Activated CD4-positive, alpha-beta memory T cell treated with anti-CD3 and anti-CD28 coated beads, Interleukin-2, amount 10 ng/mL, durations not matched to agents 7 days and 5 days (primary cell): ENCODE measurements around the gene IFI30. TPM values are rescaled to one million over a fixed set of nuclear protein-coding genes. Genes with fewer than 3 reads are reported as not detected.
"Not testable (repeated sequence)": the region's sequence is repeated elsewhere in the genome, so short reads cannot be mapped to it uniquely, and the experiment has no call there.

ENCODE experiments used
- CTCF ChIA-PET: fragments of 350-600 bp; sonication (Branson Sonifier 250); formaldehyde crosslinking; loops from one replicate; lab custom pipeline; 2021; ENCODE audit warnings: antibody characterized with exemption, inconsistent platforms; lab: Charles Lee
- POLR2A ChIA-PET: fragments of 350-600 bp; sonication (Branson Sonifier 250); formaldehyde crosslinking; loops from one replicate; lab custom pipeline; 2021; ENCODE audit warnings: antibody characterized with exemption; lab: Charles Lee
- DNase-seq: peaks from one replicate; pipeline ENCODE4 v3.0.0-alpha.2; 2020
- H3K27ac Mint-ChIP-seq: one replicate; pipeline ENCODE4 v1.8.0; 2021; ENCODE audit warnings: mild to moderate bottlenecking, mixed read lengths
- H3K27me3 Mint-ChIP-seq: one replicate; pipeline ENCODE4 v1.8.0; 2021; ENCODE audit warnings: mixed read lengths
- H3K36me3 Mint-ChIP-seq: one replicate; pipeline ENCODE4 v1.8.0; 2021; ENCODE audit warnings: low read depth, mixed read lengths
- H3K4me1 Mint-ChIP-seq: one replicate; pipeline ENCODE4 v1.8.0; 2021; ENCODE audit warnings: mixed read lengths
- H3K4me3 Mint-ChIP-seq: one replicate; pipeline ENCODE4 v1.8.0; 2021; ENCODE audit warnings: mild to moderate bottlenecking, mixed read lengths
- H3K9me3 Mint-ChIP-seq: one replicate; pipeline ENCODE4 v1.8.0; 2021; ENCODE audit warnings: mixed read lengths
- total RNA-seq, 2 experiments: library from RNA; stranded (reverse); gene quantifications; one replicate each; pipeline ENCODE4 v1.2.3, GENCODE V29; 2021

Gene IFI30
- total RNA-seq, 2 experiments from 2014 or later: 48.0 to 55.6 TPM

DNA sequence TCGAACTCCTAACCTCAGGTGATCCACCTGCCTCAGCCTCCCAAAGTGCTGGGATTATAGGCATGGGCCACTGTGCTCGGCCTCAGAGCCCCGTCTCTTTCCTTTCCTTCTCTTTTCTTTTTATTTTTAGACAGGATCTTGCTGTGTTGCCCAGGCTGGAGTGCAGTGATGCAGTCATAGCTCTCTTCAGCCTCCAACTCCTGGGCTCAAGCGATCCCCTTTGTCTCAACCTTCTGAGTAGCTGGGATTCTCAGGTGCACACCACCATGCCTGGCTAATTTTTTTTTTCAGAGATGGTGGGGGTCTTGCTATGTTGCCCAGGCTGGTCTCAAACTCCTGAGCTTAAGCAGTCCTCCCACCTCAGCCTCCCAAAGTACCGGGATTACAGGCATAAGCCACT lies 36.3 kb downstream of the IFI30 start:
- DNase-seq, H3K4me1 Mint-ChIP-seq, H3K27ac Mint-ChIP-seq, POLR2A ChIA-PET, H3K4me3 Mint-ChIP-seq, H3K36me3 Mint-ChIP-seq, H3K9me3 Mint-ChIP-seq: not testable (repeated sequence)
- CTCF ChIA-PET: interaction anchor here (1.6 to 1.8 kb wide), 2 partner anchors 42 to 70 kb away, joined by 4 to 12 read pairs; no protein-coding TSS in a partner anchor
- peaks cover 12% of the 10 kb centered on the region for H3K27me3 Mint-ChIP-seq

DNA sequence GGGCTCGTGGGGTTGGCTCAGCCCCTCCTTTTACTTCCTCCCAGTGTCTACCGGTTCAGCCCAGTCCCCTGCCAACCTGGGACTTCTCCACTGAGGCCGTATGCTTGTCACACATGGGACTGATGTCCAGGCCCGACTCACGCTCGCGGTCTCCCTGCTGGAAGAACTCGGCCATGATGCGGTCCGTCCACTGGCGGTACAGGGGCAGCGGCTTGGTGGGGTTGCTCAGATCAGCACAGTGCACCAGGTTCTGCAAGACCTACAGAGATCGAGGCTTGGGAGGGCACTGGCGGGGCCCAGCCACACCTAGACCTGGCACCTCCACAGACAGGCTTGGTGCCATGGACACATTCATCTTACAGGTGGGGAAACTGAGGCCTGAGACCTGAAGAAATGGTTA lies 38.1 kb downstream of the IFI30 start:
- no peak for DNase-seq
- H3K27me3 Mint-ChIP-seq: peaks cover 12% of the 10 kb centered on the region
- ChIA-PET POLR2A (no interaction called here), CTCF (no interaction called here)
- H3K27ac Mint-ChIP-seq: no peak overlapping the region
- no peak overlapping the region for H3K4me3 Mint-ChIP-seq
- H3K9me3 Mint-ChIP-seq: no peaks in the 10 kb centered on the region
- H3K36me3 Mint-ChIP-seq: no peaks in the 10 kb centered on the region
- peaks cover 5% of the 10 kb centered on the region for H3K4me1 Mint-ChIP-seq

DNA sequence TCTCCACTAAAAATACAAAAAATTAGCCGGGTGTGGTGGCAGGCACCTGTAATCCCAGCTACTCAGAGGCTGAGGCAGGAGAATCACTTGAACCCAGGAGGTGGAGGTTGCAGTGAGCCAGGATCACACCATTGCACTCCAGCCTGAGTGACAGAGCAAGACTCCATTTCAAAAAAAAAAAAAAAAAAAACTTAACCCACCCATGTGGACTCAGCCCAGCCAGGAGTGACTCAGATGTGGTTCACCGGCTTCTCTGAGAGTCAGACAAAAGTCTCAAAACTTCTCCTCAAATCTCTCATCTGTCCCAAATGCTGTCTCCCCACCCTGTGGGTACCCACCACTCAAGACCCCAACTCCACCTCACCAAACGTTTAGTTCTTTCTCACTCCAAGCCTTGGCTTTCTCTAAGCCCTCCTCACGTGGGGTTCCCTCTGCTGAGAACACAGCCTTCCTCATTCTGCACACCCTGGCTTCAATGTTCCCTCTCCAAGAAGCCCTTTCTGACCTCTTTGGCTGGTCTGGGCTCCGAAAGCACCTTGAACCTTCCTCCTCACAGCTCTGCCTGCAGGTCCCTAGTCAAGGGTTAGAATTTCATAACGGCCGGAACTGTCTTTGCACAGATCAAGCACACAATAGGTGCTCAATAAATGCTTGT lies 41.3 kb downstream of the IFI30 start:
- DNase-seq: no peak
- Mint-ChIP-seq H3K27me3 (peaks cover 13% of the 10 kb centered on the region), H3K4me1 (peaks cover 7% of the 10 kb centered on the region), H3K9me3 (no peaks in the 10 kb centered on the region), H3K27ac (no peak overlapping the region), H3K36me3 (no peaks in the 10 kb centered on the region), H3K4me3 (no peak overlapping the region)
- ChIA-PET POLR2A (no interaction called here), CTCF (interaction anchor here (1.0 to 2.3 kb wide), 2 partner anchors 14 to 37 kb away, joined by 3 to 5 read pairs; no protein-coding TSS in a partner anchor)

DNA sequence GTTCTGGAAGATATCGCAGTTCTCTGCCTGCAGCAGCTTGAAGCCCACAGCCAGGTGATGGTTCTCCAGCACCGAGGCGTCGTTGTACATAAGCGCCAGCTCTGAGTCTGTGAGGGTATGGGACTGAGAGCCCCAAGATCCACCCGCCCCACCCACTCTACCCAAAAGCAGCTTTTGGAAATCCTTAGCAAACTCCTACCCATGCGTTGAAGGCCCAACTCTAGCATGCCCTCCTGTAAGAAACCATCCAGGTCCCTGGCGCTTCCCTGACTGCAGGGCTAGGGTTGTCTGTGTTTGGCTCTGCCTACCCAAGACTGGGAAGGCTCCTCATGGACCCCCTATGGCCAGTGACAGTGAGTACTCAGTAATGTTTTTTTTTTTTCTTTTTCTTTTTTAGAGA lies 43.2 kb downstream of the IFI30 start:
- POLR2A ChIA-PET: interaction anchor here (1.5 kb wide), 1 partner anchor 11 kb away, joined by 3 read pairs; no protein-coding TSS in a partner anchor
- H3K27ac Mint-ChIP-seq: no peak overlapping the region
- H3K9me3 Mint-ChIP-seq: no peaks in the 10 kb centered on the region
- H3K4me1 Mint-ChIP-seq: peaks cover 10% of the 10 kb centered on the region
- peaks cover 18% of the 10 kb centered on the region for H3K27me3 Mint-ChIP-seq
- H3K36me3 Mint-ChIP-seq: no peaks in the 10 kb centered on the region
- DNase-seq: no peak
- no peak overlapping the region for H3K4me3 Mint-ChIP-seq
- CTCF ChIA-PET: no interaction called here

DNA sequence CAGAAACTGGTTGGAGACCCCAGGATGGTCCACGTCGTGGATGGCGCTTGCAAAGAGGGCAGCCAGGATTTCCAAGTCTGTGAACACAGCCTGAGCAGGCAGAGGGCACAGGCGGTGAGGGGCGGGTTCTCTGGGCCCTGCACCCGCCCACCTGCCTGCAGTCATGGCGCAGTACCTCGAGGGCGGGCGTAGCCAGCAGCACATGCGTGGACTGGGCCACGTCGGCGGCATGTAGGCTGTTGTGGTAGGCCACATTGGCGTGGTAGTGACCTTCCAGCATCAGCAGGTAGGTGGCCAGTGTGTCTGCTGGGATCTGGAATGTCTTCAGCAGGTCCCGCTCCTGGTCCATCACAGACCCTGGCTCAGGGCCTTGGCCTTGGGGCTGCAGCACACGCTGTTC lies 44.5 kb downstream of the IFI30 start:
- no peaks in the 10 kb centered on the region for H3K9me3 Mint-ChIP-seq
- CTCF ChIA-PET: interaction anchor here (1.7 kb wide), 1 partner anchor 62 kb away, joined by 4 read pairs; no protein-coding TSS in a partner anchor
- POLR2A ChIA-PET: no interaction called here

DNA sequence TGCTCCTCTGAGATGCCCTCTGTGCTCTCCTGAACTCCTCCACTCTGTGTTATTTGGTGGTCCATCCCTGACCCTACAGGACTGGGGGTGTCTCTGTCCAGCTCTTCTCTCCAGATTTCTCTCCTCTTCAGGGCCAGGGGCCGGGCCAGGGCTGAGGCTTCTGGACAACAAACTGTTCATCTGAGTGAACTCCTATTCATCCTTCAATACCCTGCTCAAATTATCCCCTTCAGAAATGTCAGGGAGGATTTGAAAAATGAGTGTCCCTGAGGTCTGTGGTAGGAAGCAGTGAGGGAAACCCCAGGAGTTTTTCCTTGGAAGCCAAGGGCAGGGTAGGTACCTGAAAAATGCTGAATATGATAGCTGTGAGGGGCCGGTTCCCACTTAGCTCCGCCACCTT lies 45.0 kb downstream of the IFI30 start:
- no peak for DNase-seq
- Mint-ChIP-seq H3K4me3 (no peak overlapping the region), H3K27ac (no peak overlapping the region), H3K9me3 (no peaks in the 10 kb centered on the region), H3K36me3 (no peaks in the 10 kb centered on the region), H3K4me1 (peaks cover 10% of the 10 kb centered on the region), H3K27me3 (peaks cover 18% of the 10 kb centered on the region)
- POLR2A ChIA-PET: no interaction called here
- CTCF ChIA-PET: interaction anchor here (1.7 kb wide), 2 partner anchors 10 to 61 kb away, joined by 4 to 5 read pairs; no protein-coding TSS in a partner anchor

More for the DNA sequence above, 44.5 kb downstream of the IFI30 start:
- H3K4me3 Mint-ChIP-seq: no peak overlapping the region
- no peak overlapping the region for H3K27ac Mint-ChIP-seq
- H3K36me3 Mint-ChIP-seq: no peaks in the 10 kb centered on the region
- H3K27me3 Mint-ChIP-seq: peaks cover 18% of the 10 kb centered on the region
- no peak for DNase-seq
- H3K4me1 Mint-ChIP-seq: peaks cover 10% of the 10 kb centered on the region

DNA sequence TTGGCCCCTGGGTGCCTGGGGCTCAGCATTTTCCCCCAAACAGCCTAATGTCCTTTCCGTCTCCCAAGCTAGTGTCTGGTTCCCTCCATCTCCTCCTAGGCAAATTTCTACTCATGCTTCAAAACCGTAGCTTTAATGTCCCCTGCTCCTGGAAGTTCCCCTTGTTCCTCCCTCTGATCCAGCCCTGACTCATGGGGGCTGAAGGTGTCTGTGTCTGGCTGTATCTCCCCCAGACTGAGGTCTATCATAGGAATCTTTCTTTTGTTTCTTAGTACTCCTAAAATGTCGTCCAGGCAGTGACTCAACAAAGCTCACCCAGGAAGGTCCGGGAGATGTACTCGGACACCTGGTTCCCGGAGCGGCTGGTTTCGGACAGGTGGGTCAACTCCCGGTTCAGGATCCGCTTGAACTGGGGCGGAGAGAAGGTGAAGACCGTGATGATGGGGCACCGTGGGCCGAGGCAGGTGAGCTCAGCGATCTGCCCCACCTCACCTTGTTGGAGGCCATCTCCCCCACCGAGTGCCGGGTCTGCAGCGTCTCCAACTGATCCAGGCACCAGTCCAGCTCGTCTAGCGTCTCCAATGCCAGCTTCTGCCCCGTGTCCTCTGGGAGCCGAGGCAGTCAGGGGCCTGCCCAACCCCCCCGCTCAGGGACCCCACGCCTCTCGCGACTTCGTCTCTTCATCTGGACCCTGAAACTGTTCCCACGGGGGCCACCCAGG lies 46.5 kb downstream of the IFI30 start:
- no peak for DNase-seq
- ChIA-PET POLR2A (interaction anchor here (0.8 to 2.2 kb wide), 3 partner anchors 13 to 61 kb away, joined by 3 to 7 read pairs (median 7); partner anchors contain the start of genes JUND and RAB3A), CTCF (interaction anchor here (1.1 to 3.5 kb wide), 3 partner anchors 12 to 168 kb away, joined by 3 to 9 read pairs (median 5); no protein-coding TSS in a partner anchor)
- Mint-ChIP-seq H3K9me3 (no peaks in the 10 kb centered on the region), H3K4me1 (peaks cover 15% of the 10 kb centered on the region), H3K4me3 (no peak overlapping the region), H3K27ac (peak overlapping the region; percentile 23), H3K27me3 (peaks cover 25% of the 10 kb centered on the region), H3K36me3 (no peaks in the 10 kb centered on the region)

DNA sequence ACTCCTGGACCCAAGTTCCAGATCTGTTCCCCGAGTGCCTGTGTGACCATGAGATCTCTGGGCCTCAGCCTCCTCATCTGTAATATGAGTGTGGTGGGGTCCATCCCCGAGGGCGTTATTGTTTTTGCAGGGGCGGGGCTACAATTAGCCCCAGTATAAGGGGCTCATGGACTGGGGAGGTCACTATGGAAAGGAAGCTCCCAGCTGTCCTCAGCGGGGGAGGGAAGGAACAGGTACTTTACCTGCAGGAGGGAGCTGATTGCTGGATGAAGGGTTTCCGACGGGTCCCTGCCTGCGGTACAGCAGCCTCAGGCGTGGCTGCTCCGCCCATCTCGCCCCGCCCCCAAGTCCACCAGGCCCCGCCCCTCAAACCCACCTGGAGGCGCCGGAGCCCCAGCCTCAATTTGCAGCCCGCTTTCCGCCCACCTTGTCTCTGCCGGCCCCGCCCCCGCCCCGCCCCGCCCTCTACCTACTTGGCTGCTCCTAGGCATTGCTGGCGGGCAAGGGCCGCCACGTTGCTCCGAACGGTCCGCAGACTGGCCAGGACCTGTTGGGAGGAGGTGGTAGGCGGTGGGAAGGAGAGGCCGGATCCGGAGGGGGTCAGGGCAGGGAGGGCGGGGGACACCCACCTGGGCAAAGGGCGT lies 47.1 kb downstream of the IFI30 start:
- POLR2A ChIA-PET: interaction anchor here (1.7 to 2.2 kb wide), 2 partner anchors 16 to 60 kb away, joined by 7 read pairs; partner anchors contain the start of genes JUND and RAB3A
- CTCF ChIA-PET: interaction anchor here (1.1 to 3.5 kb wide), 3 partner anchors 31 to 167 kb away, joined by 3 to 9 read pairs (median 6); no protein-coding TSS in a partner anchor
- peaks cover 31% of the 10 kb centered on the region for H3K27me3 Mint-ChIP-seq

DNA sequence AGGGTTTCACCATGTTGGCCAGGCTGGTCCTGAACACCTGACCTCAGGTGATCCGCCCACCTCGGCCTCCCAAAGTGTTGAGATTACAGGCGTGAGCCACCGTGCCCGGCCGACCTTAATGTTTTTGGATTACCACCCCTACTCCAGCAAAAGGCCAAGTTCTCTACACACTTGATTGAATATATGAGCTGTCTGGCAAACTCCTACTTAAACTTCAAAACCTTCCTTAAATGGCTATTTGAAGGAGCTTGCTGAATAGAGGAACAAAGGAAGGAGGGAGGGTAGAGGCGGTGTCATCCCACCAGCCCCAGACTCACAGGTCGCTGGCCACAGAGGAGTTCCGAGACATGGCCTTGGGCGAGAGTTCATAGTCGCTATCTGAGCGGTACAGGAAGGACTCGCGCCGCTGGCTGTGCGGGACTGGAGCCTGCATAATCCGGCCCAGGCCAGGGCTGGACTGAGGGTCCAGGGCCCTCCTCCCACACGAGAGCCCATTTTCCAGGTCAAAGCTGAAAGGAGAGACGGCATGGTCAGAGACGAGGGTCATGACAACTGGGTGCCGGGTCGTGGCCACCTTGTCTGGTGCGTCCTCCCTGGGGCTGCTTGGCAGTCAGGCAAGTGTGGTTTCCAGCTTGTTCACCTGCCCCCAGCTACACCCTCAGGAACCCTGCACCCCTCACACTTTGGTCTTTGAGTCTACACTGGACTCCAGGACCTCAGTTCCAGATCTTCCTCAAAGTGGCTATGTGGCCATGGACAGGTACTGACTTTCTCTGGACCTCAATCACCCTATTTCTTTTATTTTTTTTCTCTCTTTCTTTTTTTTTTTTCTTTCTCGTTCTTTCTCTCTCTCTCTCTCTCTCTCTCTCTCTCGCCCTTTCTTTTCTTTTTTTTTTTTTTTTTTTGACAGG lies 48.5 kb downstream of the IFI30 start:
- Mint-ChIP-seq H3K36me3 (no peaks in the 10 kb centered on the region), H3K27me3 (peaks cover 42% of the 10 kb centered on the region), H3K27ac (no peak overlapping the region), H3K9me3 (no peaks in the 10 kb centered on the region), H3K4me3 (no peak overlapping the region), H3K4me1 (peaks cover 18% of the 10 kb centered on the region)
- POLR2A ChIA-PET: no interaction called here
- CTCF ChIA-PET: interaction anchor here (1.1 to 3.5 kb wide), 3 partner anchors 24 to 57 kb away, joined by 3 to 9 read pairs (median 6); no protein-coding TSS in a partner anchor
- no peak for DNase-seq

More for the DNA sequence above, 47.1 kb downstream of the IFI30 start:
- H3K4me1 Mint-ChIP-seq: peaks cover 15% of the 10 kb centered on the region
- no peaks in the 10 kb centered on the region for H3K9me3 Mint-ChIP-seq
- no peak for DNase-seq
- H3K27ac Mint-ChIP-seq: peak overlapping the region; percentile 23
- no peaks in the 10 kb centered on the region for H3K36me3 Mint-ChIP-seq
- no peak overlapping the region for H3K4me3 Mint-ChIP-seq

DNA sequence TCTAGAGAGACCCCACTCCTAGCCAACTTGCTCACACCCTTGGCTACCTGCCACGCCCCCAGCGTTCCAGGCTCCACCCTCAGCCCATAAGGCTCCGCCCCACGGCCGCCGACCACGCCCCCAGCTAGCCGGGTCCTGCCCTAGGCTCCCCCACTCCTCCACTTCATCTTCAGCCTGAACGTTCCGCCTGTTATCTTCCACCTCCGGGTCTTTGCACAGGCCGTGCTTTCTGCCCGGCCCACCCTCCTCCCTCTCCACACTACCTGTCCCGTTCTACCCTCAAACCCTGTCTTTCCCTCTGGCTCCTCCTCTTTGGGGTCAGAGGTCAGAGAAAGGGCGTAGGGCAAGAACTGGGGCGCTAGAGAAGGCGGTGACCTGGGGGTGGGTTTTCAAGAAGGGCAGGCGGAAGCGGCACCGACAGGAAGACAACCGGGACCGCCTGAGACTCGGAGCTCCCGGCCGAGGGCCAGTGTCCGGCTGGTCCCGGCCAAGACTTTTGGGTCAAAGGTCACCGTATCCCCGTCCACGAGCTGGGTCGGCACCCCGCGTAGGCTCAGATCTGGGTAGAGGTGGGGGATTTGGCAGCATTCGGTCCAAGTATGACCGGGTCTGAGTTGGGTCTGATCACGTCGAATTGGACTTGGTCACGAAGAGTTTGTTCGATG lies 50.4 kb downstream of the IFI30 start:
- H3K4me1 Mint-ChIP-seq: peaks cover 18% of the 10 kb centered on the region
- no peaks in the 10 kb centered on the region for H3K36me3 Mint-ChIP-seq
- peak overlapping the region; percentile 75 for H3K4me3 Mint-ChIP-seq
- POLR2A ChIA-PET: interaction anchor here (0.9 to 1.4 kb wide), 6 partner anchors 19 to 194 kb away, joined by 3 read pairs; partner anchors contain the start of genes JUND, MPV17L2 and RAB3A
- no peaks in the 10 kb centered on the region for H3K9me3 Mint-ChIP-seq
- H3K27ac Mint-ChIP-seq: peak overlapping the region; percentile 47
- CTCF ChIA-PET: interaction anchor here (0.6 to 2.9 kb wide), 18 partner anchors 9 to 482 kb away, joined by 3 to 17 read pairs (median 6); partner anchors contain the start of genes LSM4, PIK3R2 and RAB3A
- peaks cover 47% of the 10 kb centered on the region for H3K27me3 Mint-ChIP-seq
- DNase-seq: peak; percentile 46
